Measurements from ENCODE around the gene AGBL3.

AGBL3 gene

GRCh38 chr7:135151132-135151531, 164.8 kb downstream of the AGBL3 start:
- DNase-seq = no peak

GRCh38 chr7:135151533-135151932, 165.2 kb downstream of the AGBL3 start:
- no peak for DNase-seq

- no peak for DNase-seq
Observed at GRCh38 chr7:135152442-135152841, 166.1 kb downstream of the AGBL3 start.

DNA sequence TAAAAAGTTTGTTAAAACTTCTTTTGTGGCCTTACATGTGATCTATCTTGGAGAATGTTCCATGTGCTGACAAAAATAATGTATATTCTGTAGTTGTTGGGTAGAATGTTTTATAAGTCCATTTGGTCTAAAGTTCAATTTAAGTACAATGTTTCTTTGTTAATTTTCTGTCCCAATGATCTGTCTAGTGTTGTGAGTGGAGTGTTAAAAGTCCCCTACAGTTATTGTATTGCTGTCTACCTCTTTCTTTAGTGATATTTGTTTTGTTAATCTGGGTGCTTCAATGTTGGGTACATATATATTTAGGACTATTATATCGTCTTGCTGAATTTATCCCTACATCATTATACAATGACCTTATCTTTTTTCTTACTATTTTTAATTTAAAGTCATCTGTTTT, 168.4 kb downstream of the AGBL3 start:
- DNase-seq = no peak

DNA sequence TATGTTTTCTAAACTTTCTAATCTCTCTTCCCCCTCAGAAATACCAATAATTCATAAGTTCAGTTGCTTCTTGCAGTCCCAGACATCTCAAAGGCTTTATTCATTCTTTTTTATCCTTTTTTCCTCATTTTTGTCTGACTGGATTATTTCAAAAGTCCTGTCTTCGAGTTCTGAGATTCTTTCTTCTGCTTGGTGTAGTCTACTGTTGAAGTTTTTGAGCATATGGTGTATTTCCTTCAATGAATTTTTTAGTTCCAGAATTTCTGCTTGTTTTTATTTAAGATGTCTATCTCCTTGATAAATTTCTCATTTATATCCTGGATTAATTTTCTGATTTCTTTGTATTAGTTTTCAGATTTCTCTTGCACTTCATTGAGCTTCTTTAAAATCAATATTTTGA, 170.0 kb downstream of the AGBL3 start:
- DNase-seq = no peak

GRCh38 chr7:135158141-135158655, 171.9 kb downstream of the AGBL3 start:
- no peak for DNase-seq

DNA sequence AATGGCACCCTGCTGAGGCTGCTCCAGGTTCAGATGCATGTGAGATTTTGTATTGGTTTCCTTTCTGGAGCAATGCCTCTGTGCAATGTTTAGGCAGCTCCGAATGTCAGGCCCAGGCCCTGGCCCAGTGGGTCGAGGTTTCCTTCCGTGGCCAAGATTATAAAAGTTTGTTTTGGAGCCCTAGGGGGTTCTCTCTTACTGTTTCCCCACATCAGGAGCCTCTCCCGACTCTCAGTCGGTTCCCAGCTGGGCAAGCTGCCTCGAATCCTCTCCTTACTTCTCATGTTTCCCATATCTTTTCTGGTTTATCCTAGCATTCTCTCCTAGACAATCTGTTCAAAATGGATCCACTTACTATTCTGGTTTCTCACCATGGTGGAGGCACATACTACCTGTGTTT, 172.6 kb downstream of the AGBL3 start:
- DNase-seq = no peak

GRCh38 chr7:135159359-135160085, 173.2 kb downstream of the AGBL3 start:
- DNase-seq = no peak

DNA sequence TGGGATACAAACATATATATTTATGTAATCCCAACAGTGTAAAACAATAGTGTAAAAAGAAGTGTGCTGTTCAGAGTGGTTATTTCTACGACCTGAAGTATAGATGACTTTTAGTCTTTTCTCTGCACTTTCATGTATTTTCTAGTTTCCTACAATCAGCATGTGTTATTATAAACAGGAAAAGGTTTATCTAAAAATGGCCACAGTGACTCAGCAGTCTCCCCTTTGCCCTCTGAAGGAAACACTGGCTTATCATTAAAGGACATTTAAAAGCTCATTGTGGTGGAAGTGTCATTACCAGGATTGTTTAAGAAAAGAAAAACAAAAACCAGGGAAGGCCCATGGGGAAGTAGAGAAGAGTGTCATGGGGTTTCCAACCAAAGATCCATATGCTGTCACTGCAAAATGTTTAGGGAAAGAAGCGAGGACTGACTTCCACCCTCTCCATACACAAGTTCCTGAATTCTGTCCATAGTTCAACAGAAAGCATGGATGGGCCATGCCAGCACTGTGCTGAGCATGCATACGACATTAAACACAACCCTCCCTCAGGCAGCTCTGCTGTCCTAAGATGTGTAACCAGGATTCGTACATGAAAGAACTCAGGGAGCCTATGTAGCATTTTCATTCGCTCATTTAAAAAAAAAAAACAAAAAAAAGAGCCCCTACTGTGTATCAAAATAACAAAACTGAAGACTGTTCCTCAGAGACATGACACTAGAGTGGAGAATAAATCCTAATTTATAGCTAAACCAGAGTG, 174.0 kb downstream of the AGBL3 start:
- DNase-seq = no peak

GRCh38 chr7:135160858-135161653, 174.7 kb downstream of the AGBL3 start:
- no peak for DNase-seq

DNA sequence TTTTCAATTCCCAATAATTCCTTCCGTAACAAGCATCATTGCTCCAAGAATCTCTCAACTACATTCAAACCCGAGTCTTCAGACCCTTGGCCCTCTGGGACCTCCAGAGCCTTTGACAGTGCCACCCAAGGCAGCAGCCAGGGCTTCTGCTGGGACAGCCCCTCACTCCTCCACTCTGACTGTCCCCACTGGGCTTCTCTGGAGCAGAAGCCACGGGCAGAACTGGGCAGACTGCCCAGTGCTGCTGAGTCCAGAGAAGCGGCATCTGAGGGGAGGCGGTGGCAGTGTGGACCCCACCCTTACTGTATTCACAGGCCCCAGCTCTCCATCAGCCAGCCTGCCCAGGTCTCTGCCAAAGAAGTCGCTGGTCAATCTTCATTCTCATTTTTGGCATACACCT, 175.4 kb downstream of the AGBL3 start:
- no peak for DNase-seq

DNA sequence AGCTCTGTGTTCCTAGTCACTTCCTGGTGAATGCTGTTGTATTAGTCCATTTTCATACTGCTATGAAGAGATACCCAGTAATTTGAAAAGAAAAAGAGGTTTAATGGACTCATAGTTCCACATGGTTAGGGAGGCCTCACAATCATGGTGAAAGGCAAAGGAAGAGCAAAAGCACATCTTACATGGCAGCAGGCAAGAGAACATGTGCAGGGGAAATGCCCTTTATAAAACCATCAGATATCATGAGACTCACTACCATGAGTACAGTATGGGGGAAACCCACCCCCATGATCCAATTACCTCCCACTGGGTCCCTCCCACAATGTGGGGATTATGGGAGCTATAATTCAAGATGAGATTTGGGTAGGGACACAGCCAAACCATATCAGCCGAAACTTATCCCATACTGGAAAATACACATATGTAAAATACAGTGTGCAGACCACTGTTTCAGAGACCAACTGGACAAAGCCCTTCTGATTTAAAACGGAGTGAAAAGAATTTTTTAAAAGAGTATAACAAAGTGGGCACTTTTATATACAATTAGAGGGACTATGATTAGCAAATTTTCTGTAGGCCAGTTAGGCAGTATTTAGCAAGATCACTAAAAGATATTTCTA, 176.2 kb downstream of the AGBL3 start:
- no peak for DNase-seq

- no peak for DNase-seq
Observed at GRCh38 chr7:135164357-135165061, 178.2 kb downstream of the AGBL3 start.

DNA sequence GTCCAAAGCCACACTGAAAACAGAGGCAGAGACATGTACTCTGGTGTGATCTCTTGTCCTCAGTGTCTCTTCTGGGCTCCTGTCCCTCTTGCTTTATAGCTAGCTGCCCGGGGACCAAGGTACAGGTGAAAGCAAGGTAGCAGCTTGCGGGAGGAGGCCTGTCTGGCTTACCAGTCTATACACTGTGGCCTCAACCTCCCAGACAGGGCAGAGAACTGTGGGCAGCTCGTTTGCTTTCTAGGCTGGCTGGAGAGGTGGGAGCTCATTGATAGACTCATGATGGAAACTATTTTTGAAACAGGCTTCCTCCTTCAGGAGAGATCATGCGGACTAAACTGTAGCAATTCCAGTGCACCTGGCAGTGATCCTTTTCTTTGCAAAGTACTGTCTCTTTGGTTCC, 179.6 kb downstream of the AGBL3 start:
- DNase-seq = no peak

GRCh38 chr7:135166338-135166990, 180.2 kb downstream of the AGBL3 start:
- no peak for DNase-seq

DNA sequence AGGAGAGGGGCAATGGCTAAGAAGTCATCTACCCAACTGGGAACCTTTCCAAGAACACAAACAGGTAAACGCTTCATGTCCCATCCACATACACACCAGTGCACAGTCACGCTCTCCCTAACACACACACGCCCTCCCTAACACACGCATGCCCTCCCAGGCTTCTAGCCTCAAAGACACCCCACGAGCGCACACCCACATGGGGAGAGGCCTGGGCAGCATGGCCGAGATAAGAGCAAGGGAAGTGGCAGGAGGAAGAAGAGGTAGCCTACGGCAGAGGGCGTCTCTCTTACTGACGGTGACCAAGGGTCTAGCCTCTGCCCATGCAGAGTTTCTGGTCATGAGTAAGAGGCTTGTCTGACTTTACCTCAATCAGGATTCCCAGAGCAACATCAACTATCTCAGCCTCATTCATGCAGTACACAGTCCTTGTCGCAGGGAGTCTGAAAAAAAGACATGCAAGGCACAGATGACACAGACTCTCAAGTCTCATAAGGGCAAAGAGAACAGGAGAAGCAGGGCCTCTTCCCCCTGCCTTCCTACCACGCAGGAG, 181.1 kb downstream of the AGBL3 start:
- DNase-seq = no peak

- DNase-seq = no peak
Observed at GRCh38 chr7:135168001-135168400, 181.7 kb downstream of the AGBL3 start.

GRCh38 chr7:135168489-135169140, 182.3 kb downstream of the AGBL3 start:
- DNase-seq = no peak

GRCh38 chr7:135169141-135169963, 183.0 kb downstream of the AGBL3 start:
- no peak for DNase-seq

- no peak for DNase-seq
Observed at GRCh38 chr7:135169964-135170273, 183.6 kb downstream of the AGBL3 start.
